Measurements from ENCODE around the gene DERL3.

DERL3 gene

DNA sequence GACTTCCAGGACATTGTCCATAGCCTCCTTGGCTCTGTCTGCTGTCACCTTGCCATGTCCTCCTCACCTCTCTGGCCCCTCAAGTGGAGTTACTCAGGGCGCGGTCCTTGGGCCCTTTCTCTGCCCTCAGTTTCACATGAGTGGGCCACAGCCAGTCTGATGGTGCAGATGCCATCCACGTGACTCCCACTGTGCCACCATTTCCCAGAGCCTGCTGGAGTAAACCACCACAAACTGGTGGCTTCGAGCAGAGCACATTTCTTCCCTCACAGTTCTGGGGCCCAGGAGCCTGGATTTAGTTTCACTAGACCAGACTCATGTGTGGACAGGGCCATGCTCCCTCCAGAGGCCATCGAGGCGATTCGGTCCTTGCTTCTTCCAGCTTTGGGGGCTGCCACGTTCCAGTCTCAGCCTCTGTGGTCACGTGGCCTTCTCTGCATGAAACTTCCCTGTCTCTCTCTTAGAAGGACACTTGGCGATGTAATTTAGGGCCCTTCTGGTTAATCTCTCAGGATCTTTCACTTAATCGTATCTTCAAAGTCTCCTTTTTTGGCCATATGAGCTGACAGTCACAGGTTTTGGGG lies 37.5 kb downstream of the DERL3 start:
- DNase-seq: no peak

DNA sequence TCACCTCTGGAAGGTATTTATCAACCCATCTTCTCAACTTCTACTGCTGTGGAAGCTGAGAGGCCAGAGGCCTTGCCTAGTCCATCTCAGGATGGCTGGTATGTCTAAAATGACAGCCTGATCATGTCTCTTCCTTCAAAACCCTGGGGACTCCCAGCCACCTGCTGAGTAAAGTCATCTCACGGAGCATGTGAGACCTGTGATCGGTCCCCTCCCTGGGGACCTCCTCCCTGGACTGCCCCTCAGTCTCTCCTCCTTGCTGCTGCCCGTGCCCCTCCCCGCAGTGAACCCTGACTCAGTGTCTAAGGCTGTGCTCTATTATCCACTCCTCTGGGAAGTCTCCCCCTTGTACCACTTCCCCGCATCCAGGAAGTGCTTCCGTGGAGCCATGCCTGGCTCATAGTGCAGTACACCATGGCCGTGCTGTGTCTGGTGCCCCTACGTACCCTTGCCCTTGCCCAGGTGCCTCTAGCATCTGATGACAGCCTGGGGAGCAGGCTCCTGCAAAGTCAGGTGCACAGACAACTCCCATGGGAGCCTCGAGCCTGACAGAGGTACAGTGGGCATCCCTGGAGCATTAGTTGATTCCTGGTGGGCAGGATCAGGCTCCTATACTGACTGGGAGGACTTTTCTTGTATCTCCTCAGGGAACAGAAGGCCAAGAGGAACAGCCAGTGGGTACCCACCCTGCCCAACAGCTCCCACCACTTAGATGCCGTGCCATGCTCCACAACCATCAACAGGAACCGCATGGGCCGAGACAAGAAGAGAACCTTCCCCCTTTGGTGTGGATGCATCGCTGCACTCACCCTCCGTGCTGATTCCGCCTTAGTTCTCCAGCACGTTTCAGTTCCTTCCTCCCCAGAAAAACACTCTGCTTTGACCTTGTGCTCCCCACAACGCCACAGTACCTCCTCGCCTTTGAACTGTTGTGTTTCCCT lies 38.2 kb downstream of the DERL3 start:
- DNase-seq: no peak

DNA sequence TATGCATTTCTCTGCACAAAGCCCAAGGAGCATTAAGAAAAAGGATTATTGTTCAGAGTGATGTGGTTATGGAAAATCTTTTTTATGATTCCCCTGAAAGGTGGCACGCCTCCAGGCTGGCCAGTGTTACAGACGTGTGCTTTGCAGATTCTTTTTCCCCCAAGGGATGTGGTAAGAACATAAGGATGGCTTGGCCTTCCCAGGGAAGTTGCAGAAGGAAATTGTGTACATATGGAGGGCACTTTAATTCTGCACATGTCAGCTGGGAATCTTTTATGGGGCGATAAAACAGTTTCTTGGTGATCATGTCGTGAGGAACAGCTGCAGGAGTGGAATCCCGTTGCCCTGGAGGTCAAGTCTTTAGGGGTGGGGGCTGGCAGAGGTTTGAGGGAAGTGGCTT lies 42.3 kb downstream of the DERL3 start:
- DNase-seq: no peak

DNA sequence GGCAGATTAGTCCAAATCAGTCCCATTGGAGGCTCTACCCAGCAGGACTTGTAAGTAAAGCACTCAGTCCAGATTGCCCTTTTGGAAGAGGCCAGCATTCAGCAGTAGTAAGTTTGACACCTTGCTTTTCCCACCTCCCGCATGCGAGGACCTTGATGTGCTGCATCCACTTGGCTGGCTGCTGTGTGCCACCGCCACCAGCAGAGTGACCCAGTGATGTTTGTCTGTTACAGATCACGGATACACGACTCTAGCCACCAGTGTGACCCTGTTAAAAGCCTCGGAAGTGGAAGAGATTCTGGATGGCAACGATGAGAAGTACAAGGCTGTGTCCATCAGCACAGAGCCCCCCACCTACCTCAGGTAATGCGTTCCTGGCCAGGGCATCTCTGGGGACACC lies 45.5 kb downstream of the DERL3 start:
- DNase-seq: no peak

DNA sequence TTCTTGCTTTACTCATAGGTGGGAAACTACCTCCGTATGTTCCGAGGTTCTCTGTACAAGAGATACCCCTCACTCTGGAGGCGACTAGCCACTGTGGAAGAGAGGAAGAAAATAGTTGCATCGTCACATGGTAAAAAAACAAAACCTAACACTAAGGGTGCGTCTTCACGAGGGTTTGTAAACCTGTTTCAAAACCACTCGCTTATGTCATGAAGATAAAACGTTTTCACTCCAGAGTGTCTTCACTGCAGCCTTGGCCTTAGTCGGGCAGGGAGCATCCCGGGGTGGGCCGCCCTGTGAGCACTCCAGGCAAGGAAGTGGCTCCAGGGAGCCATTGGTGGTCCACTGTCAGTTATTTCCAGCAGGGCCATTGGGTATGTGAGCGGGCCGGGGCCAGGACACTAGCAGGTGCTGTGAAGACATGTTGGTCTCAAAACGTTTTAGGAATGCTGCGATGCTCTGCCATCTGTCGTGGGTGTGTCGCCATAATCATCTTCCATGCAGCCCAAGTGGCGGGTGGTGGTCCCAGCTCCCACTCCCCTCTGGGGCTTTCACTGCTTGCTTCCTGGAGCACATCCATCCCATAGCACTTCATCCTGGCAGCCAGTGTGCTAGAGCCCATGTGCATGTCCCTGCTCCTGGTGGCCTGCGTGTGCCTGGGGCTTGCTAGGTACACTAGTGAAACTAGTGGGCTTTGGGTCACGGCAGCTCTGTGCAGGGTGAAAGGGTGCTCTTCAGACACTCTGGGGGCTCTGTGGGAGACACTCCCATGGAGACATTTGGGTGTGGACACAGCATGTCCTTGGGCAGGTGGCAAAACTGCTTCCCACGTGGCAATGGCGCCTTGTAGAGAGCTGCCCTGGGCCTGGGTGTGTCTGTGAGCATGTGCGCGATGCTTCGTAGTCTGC lies 46.8 kb downstream of the DERL3 start:
- DNase-seq: no peak

DNA sequence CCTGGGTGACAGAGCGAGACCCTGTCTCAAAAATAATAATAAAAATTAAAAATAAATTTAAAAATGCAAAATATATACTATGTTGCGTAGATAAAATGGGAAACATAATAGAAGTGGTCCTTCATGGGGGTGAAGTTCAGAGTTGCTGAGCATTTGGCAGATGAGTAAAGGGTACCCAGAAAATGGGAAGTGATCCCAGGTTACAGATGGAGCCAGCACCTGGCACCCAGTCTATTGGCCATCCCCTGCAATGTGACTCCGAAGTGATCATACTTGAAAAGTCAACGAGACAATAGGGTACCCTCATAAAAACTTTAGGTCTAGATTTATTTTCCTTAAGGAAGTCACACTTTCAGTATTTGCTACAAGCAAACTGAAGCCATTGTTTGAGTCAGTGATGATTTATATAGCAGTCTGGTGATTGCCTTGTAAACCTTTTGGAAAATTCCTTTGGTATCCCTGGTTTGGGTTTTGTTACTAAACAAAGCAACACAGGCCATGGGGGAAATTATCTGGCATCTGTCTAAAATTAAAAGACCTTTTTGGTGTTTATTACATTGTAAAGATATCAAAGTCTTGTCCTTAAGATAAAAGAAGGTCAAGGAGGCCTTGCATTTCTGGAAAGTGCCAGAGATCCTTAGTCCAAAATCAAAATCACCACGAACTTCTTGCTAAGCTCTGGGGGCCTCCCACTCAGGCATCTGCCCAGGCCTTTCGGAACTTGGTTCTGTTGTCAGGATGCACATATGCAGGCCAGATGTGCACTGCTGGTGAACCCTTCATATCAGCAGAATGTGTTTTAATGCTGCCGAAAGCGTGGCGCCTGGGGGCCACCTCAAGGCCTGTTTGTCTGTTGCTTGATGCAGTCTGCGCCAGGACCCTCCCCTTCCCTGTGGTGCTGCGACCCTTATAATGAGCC lies 47.7 kb downstream of the DERL3 start:
- no peak for DNase-seq

DNA sequence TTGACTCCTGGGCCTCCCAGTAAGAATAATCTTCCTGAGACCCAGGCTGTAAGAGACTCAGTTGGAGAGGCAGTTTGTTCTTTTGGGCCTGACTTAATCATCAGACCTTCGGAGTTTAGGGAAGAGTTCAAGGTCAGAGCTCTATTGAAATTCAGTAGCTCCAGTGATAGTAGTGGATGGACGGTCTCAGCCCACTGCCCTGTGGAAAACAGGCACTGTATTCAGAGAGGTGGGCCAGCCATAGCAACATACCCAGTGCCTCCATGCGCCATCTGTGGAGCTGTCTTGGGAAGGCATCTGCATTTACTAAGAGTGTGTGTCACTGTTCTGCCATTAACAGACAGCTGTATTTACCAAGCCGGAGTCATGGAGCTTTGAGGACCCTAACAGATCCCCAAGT lies 49.2 kb downstream of the DERL3 start:
- DNase-seq: no peak

DNA sequence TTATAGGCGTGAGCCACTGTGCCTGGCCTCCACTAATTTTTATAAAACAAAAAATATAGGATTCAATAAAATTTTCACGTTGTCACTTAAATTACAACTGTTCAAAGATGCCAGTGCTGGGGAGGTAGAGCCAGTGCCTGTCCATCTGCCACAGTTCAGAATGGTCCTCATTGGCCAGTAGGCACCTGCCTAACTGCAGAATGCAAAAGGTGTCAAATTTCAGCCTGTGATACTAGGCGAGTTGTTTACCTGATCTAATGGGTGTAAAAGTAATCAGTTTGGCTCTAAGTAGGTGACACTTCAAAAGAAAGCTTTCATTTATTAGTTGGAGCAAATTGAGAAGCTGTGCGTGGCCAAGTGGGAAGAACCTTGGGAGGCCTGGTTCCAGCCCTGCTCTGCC lies 49.7 kb downstream of the DERL3 start:
- no peak for DNase-seq

DNA sequence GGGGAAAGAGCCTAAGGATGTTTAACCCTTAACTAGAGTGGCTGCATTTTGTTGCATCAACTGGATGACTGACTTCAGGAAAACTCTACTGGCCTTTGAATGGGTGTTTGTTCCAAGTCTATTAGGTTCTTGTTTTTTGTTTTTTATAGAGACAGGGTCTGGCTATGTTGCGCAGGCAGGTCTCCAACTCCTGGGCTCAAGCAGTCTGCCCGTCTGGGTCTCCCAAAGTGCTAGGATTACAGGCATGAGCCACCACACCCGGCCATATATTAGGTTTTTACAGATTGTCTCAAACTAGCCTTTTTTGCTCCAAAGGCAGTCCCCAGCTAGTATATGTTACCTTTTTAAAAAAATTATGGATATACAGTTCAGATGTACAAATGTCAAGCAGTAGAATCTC lies 50.9 kb downstream of the DERL3 start:
- no peak for DNase-seq

DNA sequence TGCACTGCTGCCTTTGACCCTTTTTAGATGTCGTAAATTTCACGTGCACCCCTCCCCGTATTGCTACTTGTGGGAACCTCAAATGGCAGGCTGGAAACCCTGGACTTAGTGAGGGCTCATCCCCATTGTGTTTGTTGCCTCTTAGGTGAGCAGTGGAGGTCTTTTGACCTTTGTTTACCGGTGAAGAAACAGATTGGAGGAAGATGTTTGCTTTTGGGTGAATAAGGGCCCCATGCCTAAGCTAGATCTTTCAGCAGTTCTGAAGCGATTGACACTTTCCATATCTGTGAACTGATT lies 51.3 kb downstream of the DERL3 start:
- DNase-seq: no peak

DNA sequence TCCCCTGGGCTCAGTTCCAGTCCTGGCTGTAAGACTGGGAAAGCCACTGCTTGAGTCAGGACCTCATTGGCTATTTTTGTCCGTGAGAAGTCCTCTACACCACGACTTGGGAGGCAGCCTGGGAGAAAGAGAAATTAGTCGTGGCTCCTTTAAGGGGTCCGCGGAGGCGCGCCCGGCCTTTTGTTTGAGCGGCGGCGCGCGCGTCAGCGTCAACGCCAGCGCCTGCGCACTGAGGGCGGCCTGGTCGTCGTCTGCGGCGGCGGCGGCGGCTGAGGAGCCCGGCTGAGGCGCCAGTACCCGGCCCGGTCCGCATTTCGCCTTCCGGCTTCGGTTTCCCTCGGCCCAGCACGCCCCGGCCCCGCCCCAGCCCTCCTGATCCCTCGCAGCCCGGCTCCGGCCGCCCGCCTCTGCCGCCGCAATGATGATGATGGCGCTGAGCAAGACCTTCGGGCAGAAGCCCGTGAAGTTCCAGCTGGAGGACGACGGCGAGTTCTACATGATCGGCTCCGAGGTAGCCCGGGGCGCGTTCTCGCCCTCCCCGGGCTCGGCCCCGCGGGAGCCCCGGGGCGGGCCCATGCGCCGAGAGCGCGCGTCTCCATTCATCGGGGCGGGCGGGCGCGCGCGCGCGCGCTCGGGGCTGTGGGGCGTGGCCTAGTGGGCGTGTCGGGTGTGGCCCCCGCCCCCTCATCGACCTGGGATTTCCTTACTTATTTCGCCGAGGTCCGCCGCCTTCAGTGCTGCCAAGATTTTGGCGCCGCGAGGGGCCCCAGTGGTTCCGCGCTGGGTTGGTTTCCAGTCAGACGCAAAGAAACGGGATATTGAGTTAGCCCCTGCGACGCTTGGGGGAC lies 51.8 kb downstream of the DERL3 start, which contains the start of gene SMARCB1:
Gene SMARCB1 (plus strand): TSS at position 215 of the 848 bp plus-strand sequence. CDS start 204 bp downstream, at position 419.
- peak; percentile 91 for DNase-seq

DNA sequence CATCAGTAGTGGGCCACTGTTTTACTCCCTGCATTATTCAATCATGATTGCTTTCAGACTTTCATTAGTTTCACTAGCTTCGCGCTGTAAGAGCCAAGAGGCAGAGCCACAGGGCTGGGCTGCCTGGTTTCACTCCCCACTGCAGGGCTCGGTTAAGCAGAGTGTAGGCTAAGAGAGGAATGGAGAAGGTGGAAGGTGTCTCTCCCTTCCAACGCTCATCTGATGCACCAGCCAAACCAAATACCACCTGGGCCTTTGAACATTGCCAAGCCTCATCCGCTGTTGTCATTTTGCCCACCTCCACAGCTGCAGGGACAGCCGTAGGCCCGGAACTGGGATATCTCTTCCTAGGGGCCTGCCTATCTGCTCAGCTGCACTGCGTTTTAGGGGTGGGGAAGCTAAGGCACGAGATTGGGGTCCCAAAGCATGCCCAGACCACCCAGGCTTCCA lies 52.5 kb downstream of the DERL3 start:
- peak; percentile 27 for DNase-seq

Data from CD4-positive, alpha-beta T cell treated with Interleukin-6 for 4 hours (primary cell).